Measurements from ENCODE around the gene KDM8. TPM values are rescaled to one million over a fixed set of nuclear protein-coding genes. Genes with fewer than 3 reads are reported as not detected.

The KDM8 gene
- total RNA-seq, 1 donor from 2014 or later: 3.7 TPM

Other genes with a start within 250 kb of the KDM8 start
- gene C16orf82, start 136.6 kb upstream of the KDM8 start, total RNA-seq: not detected in 2 replicates
- 43.0 and 77.3 TPM in 2 replicates for gene NSMCE1, start 65.2 kb downstream of the KDM8 start, total RNA-seq
- gene IL4R, start 110.4 kb downstream of the KDM8 start, total RNA-seq: 23.9 and 42.9 TPM in 2 replicates
- gene IL21R, start 198.6 kb downstream of the KDM8 start, total RNA-seq: under 0.01 and 0.14 TPM in 2 replicates